Measurements from ENCODE around the gene USP30. TPM values are rescaled to one million over a fixed set of nuclear protein-coding genes. Genes with fewer than 3 reads are reported as not detected.

The USP30 gene
- total RNA-seq, 1 experiment from 2014 or later = 7.8 TPM

DNA sequence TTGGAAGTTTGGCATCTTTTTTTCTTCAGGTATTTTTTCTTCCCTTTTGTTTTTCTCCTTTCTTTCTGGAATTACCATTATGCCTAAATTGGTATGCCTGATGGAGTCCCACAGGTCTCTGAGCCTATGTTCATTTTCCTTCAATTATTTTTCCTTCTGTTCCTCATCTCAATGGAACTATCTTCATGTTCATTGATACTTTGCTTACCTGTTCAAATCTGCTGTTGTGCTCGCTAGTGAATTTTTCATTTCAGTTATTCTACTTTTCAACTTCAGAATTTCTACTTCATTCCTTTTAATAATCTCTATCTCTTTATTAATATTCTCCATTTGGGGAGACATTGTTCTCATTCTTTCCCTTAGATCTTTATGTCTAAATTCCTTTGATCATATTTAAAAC lies 15.4 kb upstream of the USP30 start:
- DNase-seq = no peak
- Histone ChIP-seq H2AK5ac (ENCODE audit: insufficient read length, low read length) (no peak overlapping the region), H4K8ac (replicated peaks; ENCODE audit: insufficient read length, low read depth, low read length) (no peak overlapping the region), H3K23ac (ENCODE audit: insufficient read length, low read depth, low read length) (no peak overlapping the region), H3K27ac (ENCODE audit: insufficient read length, low read depth, low read length) (no peak overlapping the region), H3K9ac (ENCODE audit: extremely low read depth, insufficient read length, low read length) (no peak overlapping the region), H3K9me3 (ENCODE audit: control insufficient read depth, low read depth, low read length) (no peaks in the 10 kb centered on the region), H2BK20ac (ENCODE audit: low read depth, low read length, poor library complexity, severe bottlenecking) (no peak overlapping the region), H4K91ac (ENCODE audit: insufficient read length, low read depth, low read length) (no peak overlapping the region), H2BK5ac (ENCODE audit: insufficient read length, low read length) (no peak overlapping the region), H2BK120ac (ENCODE audit: low read depth, low read length, poor library complexity, severe bottlenecking) (no peak overlapping the region), H3K79me2 (ENCODE audit: insufficient read depth, low read length) (no peaks in the 10 kb centered on the region), H3K23me2 (ENCODE audit: insufficient read length, low read depth, low read length, poor library complexity, severe bottlenecking) (no peaks in the 10 kb centered on the region), H3K18ac (ENCODE audit: insufficient read length, low read depth, low read length) (no peak overlapping the region), H2BK12ac (ENCODE audit: insufficient read length, low read depth, low read length) (no peak overlapping the region), H3K56ac (ENCODE audit: insufficient read length, low read depth, low read length) (no peak overlapping the region), H3K27me3 (ENCODE audit: insufficient read depth, low read length) (no peaks in the 10 kb centered on the region), H2BK15ac (ENCODE audit: low read depth, low read length) (no peak overlapping the region), H3K4me2 (ENCODE audit: insufficient read depth, insufficient read length, low read length) (no peak overlapping the region), H3K4me1 (ENCODE audit: insufficient read depth, low read length) (no peaks in the 10 kb centered on the region), H3K14ac (ENCODE audit: insufficient read depth, low read length) (no peak overlapping the region), H3T11ph (ENCODE audit: low read length) (no peak overlapping the region), H3K79me1 (ENCODE audit: insufficient read depth, low read depth, low read length, poor library complexity, severe bottlenecking) (no peaks in the 10 kb centered on the region), H3K4ac (ENCODE audit: low read depth, low read length) (no peak overlapping the region), H4K5ac (ENCODE audit: insufficient read length, low read depth, low read length) (no peak overlapping the region), H2AFZ (ENCODE audit: low read length) (no peak overlapping the region), H4K20me1 (ENCODE audit: control insufficient read depth, insufficient read depth, insufficient read length) (no peaks in the 10 kb centered on the region)
- WGBS (ENCODE audit: extremely low coverage, insufficient read length, low lambda C conversion rate) = no CpG with 5 or more reads among the region's 1 CpG
- Mint-ChIP-seq H3K27me3 (ENCODE audit: low read depth) (peaks cover 9% of the 10 kb centered on the region; the same call in 1 of the 2 replicates), H3K4me1 (peaks cover 5 to 9% of the 10 kb centered on the region in 2 experiments; a peak in 3 of 4 replicates), H3K9me3 (peaks cover 4 to 6% of the 10 kb centered on the region in 2 experiments; a peak in 4 of 5 replicates), H3K36me3 (ENCODE audit: insufficient read depth in 1 of 3, low read depth in 3 of 3) (no peaks in the 10 kb centered on the region), H3K4me3 (no peak overlapping the region), H3K27ac (no peak overlapping the region)
- TF ChIP-seq, protein P1, sequence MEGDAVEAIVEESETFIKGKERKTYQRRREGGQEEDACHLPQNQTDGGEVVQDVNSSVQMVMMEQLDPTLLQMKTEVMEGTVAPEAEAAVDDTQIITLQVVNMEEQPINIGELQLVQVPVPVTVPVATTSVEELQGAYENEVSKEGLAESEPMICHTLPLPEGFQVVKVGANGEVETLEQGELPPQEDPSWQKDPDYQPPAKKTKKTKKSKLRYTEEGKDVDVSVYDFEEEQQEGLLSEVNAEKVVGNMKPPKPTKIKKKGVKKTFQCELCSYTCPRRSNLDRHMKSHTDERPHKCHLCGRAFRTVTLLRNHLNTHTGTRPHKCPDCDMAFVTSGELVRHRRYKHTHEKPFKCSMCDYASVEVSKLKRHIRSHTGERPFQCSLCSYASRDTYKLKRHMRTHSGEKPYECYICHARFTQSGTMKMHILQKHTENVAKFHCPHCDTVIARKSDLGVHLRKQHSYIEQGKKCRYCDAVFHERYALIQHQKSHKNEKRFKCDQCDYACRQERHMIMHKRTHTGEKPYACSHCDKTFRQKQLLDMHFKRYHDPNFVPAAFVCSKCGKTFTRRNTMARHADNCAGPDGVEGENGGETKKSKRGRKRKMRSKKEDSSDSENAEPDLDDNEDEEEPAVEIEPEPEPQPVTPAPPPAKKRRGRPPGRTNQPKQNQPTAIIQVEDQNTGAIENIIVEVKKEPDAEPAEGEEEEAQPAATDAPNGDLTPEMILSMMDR (conservative IDR thresholded peaks at IDR 0.05) = no peak
